Sigmoid colon (tissue), 4 donors: ENCODE results near the gene HMX1.

Experiments used
- CTCF ChIP-seq, 4 experiments: fragments of 450-650 bp in 3 of 4; fragments of 200-600 bp in 1 of 4; IDR thresholded peaks; one replicate each; pipeline ENCODE4 v1.5.1; 2016 to 2019; ENCODE audit warnings: antibody characterized with exemption in 4 of 4, mild to moderate bottlenecking in 3 of 4, moderate library complexity in 2 of 4
- EP300 ChIP-seq, 4 donors: sonication (generic); formaldehyde crosslinking; IDR thresholded peaks; one replicate each; pipeline ENCODE4 v1.6.1; 2017; ENCODE audit warnings: antibody characterized with exemption in 4 of 4
- POLR2A ChIP-seq, 2 donors: fragments of 450-650 bp; IDR thresholded peaks; one replicate each; pipeline ENCODE4 v1.6.1; 2016; ENCODE audit warnings: antibody characterized with exemption in 2 of 2, mild to moderate bottlenecking in 2 of 2, moderate library complexity in 2 of 2
- POLR2AphosphoS5 ChIP-seq, 4 donors: sonication (generic); formaldehyde crosslinking; IDR thresholded peaks; one replicate each; pipeline ENCODE4 v1.6.1; 2017; ENCODE audit warnings: antibody characterized with exemption in 4 of 4

DNA sequence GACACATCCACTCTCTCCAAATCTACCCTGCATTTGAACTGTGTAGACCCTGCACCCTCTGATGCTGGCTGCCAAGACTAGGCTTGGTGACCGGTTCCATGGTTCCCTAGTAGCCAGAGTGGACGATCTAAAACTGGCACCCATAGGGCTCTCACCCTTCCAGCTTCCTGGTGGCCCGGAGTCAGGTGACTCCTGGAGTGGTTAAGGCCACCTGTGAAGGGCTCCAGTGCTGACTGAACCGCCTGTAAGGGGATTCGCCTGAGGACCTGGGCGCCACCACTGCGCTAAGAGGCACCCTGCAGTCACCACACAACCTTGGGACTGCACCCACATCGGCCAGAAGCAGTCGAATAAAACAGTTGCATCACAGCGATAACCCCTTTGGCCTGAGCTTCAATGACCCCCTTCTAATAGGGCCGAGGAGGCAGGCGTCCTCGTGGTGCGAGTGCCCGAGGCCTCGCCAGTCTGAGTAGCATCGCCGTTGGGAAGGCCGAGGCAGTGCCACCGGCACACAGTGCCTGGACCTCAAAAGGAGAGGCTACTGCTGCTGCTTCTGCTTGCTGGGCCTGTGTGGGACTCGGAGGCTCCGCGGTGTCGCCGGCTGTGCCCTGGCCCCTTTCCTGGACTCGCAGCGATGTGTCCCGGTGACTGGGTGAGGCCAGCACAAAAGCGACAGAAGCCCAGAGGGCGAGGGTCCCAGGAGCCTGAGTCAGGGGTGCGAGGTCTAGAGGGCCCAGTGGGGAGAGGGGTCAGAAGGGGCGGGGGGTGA lies 6.5 kb downstream of the HMX1 start:
- TF ChIP-seq EP300 (IDR thresholded peaks at IDR 0.05): no peak
- no peak for TF ChIP-seq POLR2A (IDR thresholded peaks at IDR 0.05)
- TF ChIP-seq CTCF (IDR thresholded peaks at IDR 0.05): no peak
- no peak for TF ChIP-seq POLR2AphosphoS5 (IDR thresholded peaks at IDR 0.05)
